CD4-positive, alpha-beta T cell (primary cell): ENCODE results near the gene OR6K6. TPM values are rescaled to one million over a fixed set of nuclear protein-coding genes. Genes with fewer than 3 reads are reported as not detected.

Experiments used
- ATAC-seq: fragments of 200-7000 bp; cut with Tn5 transposase; one replicate; pipeline ENCODE4 v1.10.0; 2022; ENCODE audit warnings: mild to moderate bottlenecking; ENCODE audit not compliant: poor library complexity
- CTCF ChIA-PET: fragments of 350-600 bp; sonication (Branson Sonifier 250); formaldehyde crosslinking; loops from one replicate; lab custom pipeline; 2021; ENCODE audit warnings: antibody characterized with exemption, inconsistent platforms; lab: Charles Lee
- POLR2A ChIA-PET: fragments of 350-600 bp; sonication (Branson Sonifier 250); formaldehyde crosslinking; loops from one replicate; lab custom pipeline; 2021; ENCODE audit warnings: antibody characterized with exemption, inconsistent platforms; lab: Charles Lee
- DNase-seq, 14 experiments: peaks; one replicate each; pipeline ENCODE4 v3.0.0-alpha.2; 2013 to 2020; ENCODE audit warnings: mixed read lengths in 2 of 14
- H3K27ac ChIP-seq, 2 donors: one replicate each; pipeline versions ENCODE4 v1.5.1 to v1.7.0; 2013; ENCODE audit warnings: low read length in 2 of 2, low read depth in 1 of 2, mild to moderate bottlenecking in 1 of 2
- H3K27me3 ChIP-seq, 2 experiments: 1 replicate in 1 of 2; 2 replicates in 1 of 2; pipeline versions ENCODE4 v1.6.1 to v1.7.0; 2013; ENCODE audit warnings: low read length in 2 of 2, control low read depth in 1 of 2, mild to moderate bottlenecking in 1 of 2, moderate library complexity in 1 of 2; ENCODE audit not compliant: insufficient read depth in 2 of 2, control insufficient read depth in 1 of 2
- H3K36me3 ChIP-seq: one replicate; pipeline ENCODE4 v1.6.1; 2013; ENCODE audit warnings: low read length, control low read depth; ENCODE audit not compliant: insufficient read depth
- H3K4me1 ChIP-seq: one replicate; pipeline ENCODE4 v1.6.1; 2013; ENCODE audit warnings: low read length, control low read depth; ENCODE audit not compliant: insufficient read depth
- H3K4me3 ChIP-seq: one replicate; pipeline ENCODE4 v1.5.1; 2013; ENCODE audit warnings: mild to moderate bottlenecking, low read length, moderate library complexity
- H3K9me3 ChIP-seq, 2 experiments: 1 replicate in 1 of 2; 2 replicates in 1 of 2; pipeline versions ENCODE4 v1.6.1 to v1.7.0; 2013; ENCODE audit warnings: low read length in 2 of 2, mild to moderate bottlenecking in 2 of 2, control low read depth in 1 of 2, moderate library complexity in 1 of 2; ENCODE audit not compliant: control insufficient read depth in 1 of 2, insufficient read depth in 1 of 2
- H3K27ac Mint-ChIP-seq: one replicate; pipeline ENCODE4 v1.8.0; 2020; ENCODE audit warnings: mixed read lengths
- H3K27me3 Mint-ChIP-seq: one replicate; pipeline ENCODE4 v1.8.0; 2021; ENCODE audit warnings: mixed read lengths
- H3K36me3 Mint-ChIP-seq: one replicate; pipeline ENCODE4 v1.8.0; 2021; ENCODE audit warnings: low read depth, mixed read lengths
- H3K4me1 Mint-ChIP-seq: one replicate; pipeline ENCODE4 v1.8.0; 2021; ENCODE audit warnings: low read depth, mixed read lengths
- H3K4me3 Mint-ChIP-seq: one replicate; pipeline ENCODE4 v1.8.0; 2020; ENCODE audit warnings: mild to moderate bottlenecking, mixed read lengths
- H3K9me3 Mint-ChIP-seq: one replicate; pipeline ENCODE4 v1.8.0; 2020; ENCODE audit warnings: mixed read lengths
- intact Hi-C, 2 experiments: fragments of 100-400 bp; cut with DNase I in 1 of 2; cut with micrococcal nuclease in 1 of 2; formaldehyde crosslinking; loops; one replicate each; pipeline versions ENCODE4 v1.15.1 to v1.9.0; 2023 to 2025; cut with DNase I, micrococcal nuclease
- total RNA-seq, 174 experiments: library from RNA in 2 of 174; stranded (reverse) in 2 of 174; gene quantifications; one replicate each; pipeline ENCODE4 v1.2.3 and lab custom pipeline; 2021 to 2026
- TF ChIP-seq, protein P1 (sequence below): fragments of 200-600 bp; IDR thresholded peaks from one replicate; pipeline ENCODE4 v1.8.0; 2022; ENCODE audit warnings: antibody characterized with exemption, mild to moderate bottlenecking

OR6K6 gene
- total RNA-seq, 2 experiments from 2014 or later: not detected

DNA sequence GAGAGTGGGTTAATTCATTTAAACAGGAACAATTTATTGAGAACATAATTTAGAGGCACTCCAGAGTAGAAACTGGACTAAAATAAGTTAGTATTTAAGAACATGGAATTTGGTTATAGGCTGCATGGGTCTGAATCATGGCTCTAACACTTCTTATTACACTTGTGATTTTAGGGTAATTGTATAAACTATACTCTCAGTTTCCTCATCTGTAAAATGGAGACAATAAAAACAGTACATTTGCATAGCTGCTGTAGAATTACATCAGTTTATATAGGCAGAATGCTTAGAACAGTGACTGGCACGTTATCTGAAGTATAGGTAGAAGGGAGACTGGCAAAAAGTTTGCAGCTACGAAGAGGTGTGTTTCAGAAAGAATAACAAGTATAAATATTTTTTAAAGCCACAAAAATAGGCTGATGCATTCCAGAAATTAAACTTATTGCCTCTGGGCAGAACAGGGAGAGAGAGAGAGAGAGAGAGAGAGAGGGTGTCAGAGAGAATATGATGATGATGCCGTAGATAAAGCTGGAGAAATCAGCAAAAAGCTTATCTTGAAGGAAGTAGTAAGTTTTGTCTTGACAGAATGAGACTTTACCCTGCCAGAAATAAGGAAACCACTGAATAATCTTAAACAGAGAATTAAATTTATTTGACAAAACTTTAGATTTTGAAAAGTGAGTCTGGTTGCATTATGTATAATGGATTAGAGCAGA, 25.9 kb upstream of the OR6K6 start:
- POLR2A ChIA-PET: no interaction called here
- no peaks in the 10 kb centered on the region for H3K36me3 Mint-ChIP-seq
- H3K4me3 Mint-ChIP-seq: no peak overlapping the region
- Histone ChIP-seq H3K36me3 (no peaks in the 10 kb centered on the region), H3K9me3 (no peaks in the 10 kb centered on the region), H3K4me1 (no peaks in the 10 kb centered on the region), H3K4me3 (no peak overlapping the region), H3K27me3 (peaks cover 0 to 4% of the 10 kb centered on the region in 2 experiments), H3K27ac (no peak overlapping the region)
- no peak overlapping the region for H3K27ac Mint-ChIP-seq
- intact Hi-C loops: no loop called here
- DNase-seq (no peak), ATAC-seq (no peak)
- CTCF ChIA-PET: no interaction called here
- TF ChIP-seq, protein P1, sequence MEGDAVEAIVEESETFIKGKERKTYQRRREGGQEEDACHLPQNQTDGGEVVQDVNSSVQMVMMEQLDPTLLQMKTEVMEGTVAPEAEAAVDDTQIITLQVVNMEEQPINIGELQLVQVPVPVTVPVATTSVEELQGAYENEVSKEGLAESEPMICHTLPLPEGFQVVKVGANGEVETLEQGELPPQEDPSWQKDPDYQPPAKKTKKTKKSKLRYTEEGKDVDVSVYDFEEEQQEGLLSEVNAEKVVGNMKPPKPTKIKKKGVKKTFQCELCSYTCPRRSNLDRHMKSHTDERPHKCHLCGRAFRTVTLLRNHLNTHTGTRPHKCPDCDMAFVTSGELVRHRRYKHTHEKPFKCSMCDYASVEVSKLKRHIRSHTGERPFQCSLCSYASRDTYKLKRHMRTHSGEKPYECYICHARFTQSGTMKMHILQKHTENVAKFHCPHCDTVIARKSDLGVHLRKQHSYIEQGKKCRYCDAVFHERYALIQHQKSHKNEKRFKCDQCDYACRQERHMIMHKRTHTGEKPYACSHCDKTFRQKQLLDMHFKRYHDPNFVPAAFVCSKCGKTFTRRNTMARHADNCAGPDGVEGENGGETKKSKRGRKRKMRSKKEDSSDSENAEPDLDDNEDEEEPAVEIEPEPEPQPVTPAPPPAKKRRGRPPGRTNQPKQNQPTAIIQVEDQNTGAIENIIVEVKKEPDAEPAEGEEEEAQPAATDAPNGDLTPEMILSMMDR: no peak
- H3K9me3 Mint-ChIP-seq: no peaks in the 10 kb centered on the region
- peaks cover 16% of the 10 kb centered on the region for H3K27me3 Mint-ChIP-seq
- H3K4me1 Mint-ChIP-seq: no peaks in the 10 kb centered on the region

DNA sequence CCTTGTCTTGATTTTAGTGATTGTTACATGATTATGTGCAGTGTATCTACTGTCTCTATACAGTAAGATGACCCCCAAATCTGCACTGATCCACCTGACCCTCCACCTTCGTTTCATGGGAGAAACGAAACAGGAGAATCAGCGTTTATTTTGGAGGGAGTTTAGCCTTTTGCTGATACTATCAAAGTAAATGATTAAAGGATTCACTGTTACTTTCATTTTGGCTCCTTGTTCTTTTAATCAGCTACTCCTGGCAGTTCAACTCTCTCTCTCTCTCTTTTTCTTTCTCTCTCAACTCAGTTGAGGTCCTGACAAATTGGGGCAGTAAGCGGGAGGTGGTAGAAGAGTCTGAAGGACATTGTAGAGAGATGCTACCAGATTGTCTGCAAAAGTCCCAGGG, 24.1 kb upstream of the OR6K6 start:
- Histone ChIP-seq H3K27me3 (peaks cover 0 to 2% of the 10 kb centered on the region in 2 experiments), H3K27ac (no peak overlapping the region), H3K4me3 (no peak overlapping the region), H3K9me3 (no peaks in the 10 kb centered on the region), H3K4me1 (no peaks in the 10 kb centered on the region), H3K36me3 (no peaks in the 10 kb centered on the region)
- TF ChIP-seq, protein P1: no peak
- DNase-seq (no peak), ATAC-seq (no peak)
- Mint-ChIP-seq H3K27ac (no peak overlapping the region), H3K4me1 (no peaks in the 10 kb centered on the region), H3K36me3 (no peaks in the 10 kb centered on the region), H3K27me3 (peaks cover 10% of the 10 kb centered on the region), H3K9me3 (no peaks in the 10 kb centered on the region), H3K4me3 (no peak overlapping the region)
- ChIA-PET CTCF (no interaction called here), POLR2A (no interaction called here)
- intact Hi-C loops: no loop called here

DNA sequence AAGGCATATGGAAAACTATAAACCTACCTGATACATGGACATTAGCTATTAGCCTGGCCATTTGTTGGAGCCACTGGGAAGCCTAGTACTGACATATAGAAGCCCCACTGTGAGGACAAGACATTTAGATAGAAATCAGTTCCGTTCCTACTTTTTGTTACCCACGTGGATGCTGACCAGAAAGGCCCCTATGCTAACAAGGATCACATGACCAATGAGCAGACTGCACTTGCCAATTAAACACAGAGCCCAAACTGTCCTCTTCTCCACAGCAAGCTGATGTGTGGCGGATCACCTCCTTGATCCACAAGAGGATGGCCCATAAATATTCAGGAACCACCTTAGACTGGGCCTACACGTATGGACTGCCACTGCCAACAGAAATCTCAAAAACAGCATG, 22.8 kb upstream of the OR6K6 start:
- no peaks in the 10 kb centered on the region for H3K4me1 ChIP-seq
- ATAC-seq: no peak
- intact Hi-C loops: no loop called here
- POLR2A ChIA-PET: no interaction called here
- no peak for DNase-seq
- TF ChIP-seq, protein P1: no peak
- no peak overlapping the region for H3K27ac ChIP-seq
- Mint-ChIP-seq H3K4me3 (no peak overlapping the region), H3K27me3 (peaks cover 5% of the 10 kb centered on the region), H3K27ac (no peak overlapping the region), H3K9me3 (no peaks in the 10 kb centered on the region), H3K36me3 (no peaks in the 10 kb centered on the region), H3K4me1 (no peaks in the 10 kb centered on the region)
- H3K27me3 ChIP-seq: peaks cover 0 to 2% of the 10 kb centered on the region in 2 experiments
- CTCF ChIA-PET: no interaction called here
- H3K9me3 ChIP-seq: no peaks in the 10 kb centered on the region
- no peak overlapping the region for H3K4me3 ChIP-seq
- H3K36me3 ChIP-seq: no peaks in the 10 kb centered on the region
